Neural crest cell (in vitro differentiated cells): ENCODE data around the gene LYSMD2. TPM values are rescaled to one million over a fixed set of nuclear protein-coding genes. Genes with fewer than 3 reads are reported as not detected.

Source experiments
- DNase-seq: peaks from one replicate; pipeline ENCODE4 v3.0.0; 2021; ENCODE audit warnings: low read depth, mixed read lengths, low spot score
- H3K27ac Mint-ChIP-seq: one replicate; pipeline ENCODE4 v1.8.0; 2021; ENCODE audit warnings: mild to moderate bottlenecking, mixed read lengths; ENCODE audit not compliant: unreplicated experiment
- H3K27me3 Mint-ChIP-seq: 2 replicates; pipeline ENCODE4 v1.8.0; 2021; ENCODE audit warnings: low read depth, mild to moderate bottlenecking, mixed read lengths
- H3K36me3 Mint-ChIP-seq: 2 replicates; pipeline ENCODE4 v1.8.0; 2021; ENCODE audit warnings: low read depth, mild to moderate bottlenecking, mixed read lengths
- H3K4me1 Mint-ChIP-seq: 2 replicates; pipeline ENCODE4 v1.8.0; 2021; ENCODE audit warnings: mixed read lengths
- H3K4me3 Mint-ChIP-seq: one replicate; pipeline ENCODE4 v1.8.0; 2021; ENCODE audit warnings: mild to moderate bottlenecking, mixed read lengths
- H3K9me3 Mint-ChIP-seq: 2 replicates; pipeline ENCODE4 v1.8.0; 2021; ENCODE audit warnings: mixed read lengths
- total RNA-seq: library from RNA; stranded (reverse); gene quantifications from 2 replicates; pipeline ENCODE4 v1.2.1, GENCODE V29; 2021
- TF ChIP-seq, protein P1 (sequence below): fragments of 200-600 bp; sonication (generic); conservative IDR thresholded peaks from 2 replicates; pipeline ENCODE4 v1.5.0; 2021; ENCODE audit warnings: antibody characterized with exemption, mild to moderate bottlenecking

Gene LYSMD2
- total RNA-seq, 1 donor from 2014 or later, result 2.4 TPM

DNA sequence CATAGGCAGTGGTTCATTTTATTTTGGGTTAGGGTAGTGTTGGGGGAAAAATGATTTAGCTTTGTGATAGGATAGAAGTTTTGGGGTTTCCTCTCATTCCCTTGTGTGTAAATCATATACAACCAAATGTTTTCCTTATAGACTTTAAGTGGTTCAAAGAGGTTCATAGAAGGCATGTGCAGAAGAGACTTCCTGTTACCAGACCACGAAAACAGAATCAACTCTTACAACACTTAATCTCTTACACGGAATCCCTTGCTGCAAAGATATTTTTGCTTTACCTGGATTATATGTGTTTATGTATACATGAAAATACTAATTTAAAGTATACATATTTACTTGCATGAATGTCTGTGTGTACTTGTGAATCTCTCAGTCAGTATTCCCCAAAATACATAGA lies 16.8 kb upstream of the LYSMD2 start:
- H3K4me1 Mint-ChIP-seq, result peaks cover 30% of the 10 kb centered on the region
- H3K27me3 Mint-ChIP-seq, result peaks cover 41% of the 10 kb centered on the region
- DNase-seq, result no peak
- peak overlapping the region; percentile 60 for H3K4me3 Mint-ChIP-seq
- TF ChIP-seq, protein P1, sequence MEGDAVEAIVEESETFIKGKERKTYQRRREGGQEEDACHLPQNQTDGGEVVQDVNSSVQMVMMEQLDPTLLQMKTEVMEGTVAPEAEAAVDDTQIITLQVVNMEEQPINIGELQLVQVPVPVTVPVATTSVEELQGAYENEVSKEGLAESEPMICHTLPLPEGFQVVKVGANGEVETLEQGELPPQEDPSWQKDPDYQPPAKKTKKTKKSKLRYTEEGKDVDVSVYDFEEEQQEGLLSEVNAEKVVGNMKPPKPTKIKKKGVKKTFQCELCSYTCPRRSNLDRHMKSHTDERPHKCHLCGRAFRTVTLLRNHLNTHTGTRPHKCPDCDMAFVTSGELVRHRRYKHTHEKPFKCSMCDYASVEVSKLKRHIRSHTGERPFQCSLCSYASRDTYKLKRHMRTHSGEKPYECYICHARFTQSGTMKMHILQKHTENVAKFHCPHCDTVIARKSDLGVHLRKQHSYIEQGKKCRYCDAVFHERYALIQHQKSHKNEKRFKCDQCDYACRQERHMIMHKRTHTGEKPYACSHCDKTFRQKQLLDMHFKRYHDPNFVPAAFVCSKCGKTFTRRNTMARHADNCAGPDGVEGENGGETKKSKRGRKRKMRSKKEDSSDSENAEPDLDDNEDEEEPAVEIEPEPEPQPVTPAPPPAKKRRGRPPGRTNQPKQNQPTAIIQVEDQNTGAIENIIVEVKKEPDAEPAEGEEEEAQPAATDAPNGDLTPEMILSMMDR, result no peak
- H3K27ac Mint-ChIP-seq, result no peak overlapping the region
- H3K9me3 Mint-ChIP-seq, result no peaks in the 10 kb centered on the region
- peaks cover 4% of the 10 kb centered on the region for H3K36me3 Mint-ChIP-seq

DNA sequence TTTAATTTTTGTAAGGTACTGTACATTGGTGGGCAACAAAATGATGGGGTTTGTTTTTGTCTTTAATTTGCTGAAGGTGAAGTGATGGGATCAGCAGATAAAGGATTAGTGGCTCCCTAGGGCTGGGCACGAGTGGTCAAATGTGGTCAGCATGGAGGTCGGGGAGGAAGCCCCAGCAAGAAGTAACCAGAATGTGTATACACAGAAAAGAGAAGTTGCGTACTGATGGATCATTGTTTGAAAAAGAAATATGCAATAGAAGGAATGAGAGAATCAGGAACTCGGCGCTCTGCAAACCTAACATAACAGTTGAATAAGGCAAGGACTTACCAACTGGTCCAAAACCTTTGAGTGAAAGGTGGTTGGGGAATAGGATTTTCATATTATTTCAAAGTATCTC lies 15.4 kb upstream of the LYSMD2 start:
- H3K4me1 Mint-ChIP-seq, result peaks cover 25% of the 10 kb centered on the region
- H3K27me3 Mint-ChIP-seq, result peaks cover 54% of the 10 kb centered on the region
- no peaks in the 10 kb centered on the region for H3K9me3 Mint-ChIP-seq
- TF ChIP-seq, protein P1, result no peak
- no peak for DNase-seq
- H3K27ac Mint-ChIP-seq, result no peak overlapping the region
- no peaks in the 10 kb centered on the region for H3K36me3 Mint-ChIP-seq
- peak overlapping the region; percentile 95 for H3K4me3 Mint-ChIP-seq

DNA sequence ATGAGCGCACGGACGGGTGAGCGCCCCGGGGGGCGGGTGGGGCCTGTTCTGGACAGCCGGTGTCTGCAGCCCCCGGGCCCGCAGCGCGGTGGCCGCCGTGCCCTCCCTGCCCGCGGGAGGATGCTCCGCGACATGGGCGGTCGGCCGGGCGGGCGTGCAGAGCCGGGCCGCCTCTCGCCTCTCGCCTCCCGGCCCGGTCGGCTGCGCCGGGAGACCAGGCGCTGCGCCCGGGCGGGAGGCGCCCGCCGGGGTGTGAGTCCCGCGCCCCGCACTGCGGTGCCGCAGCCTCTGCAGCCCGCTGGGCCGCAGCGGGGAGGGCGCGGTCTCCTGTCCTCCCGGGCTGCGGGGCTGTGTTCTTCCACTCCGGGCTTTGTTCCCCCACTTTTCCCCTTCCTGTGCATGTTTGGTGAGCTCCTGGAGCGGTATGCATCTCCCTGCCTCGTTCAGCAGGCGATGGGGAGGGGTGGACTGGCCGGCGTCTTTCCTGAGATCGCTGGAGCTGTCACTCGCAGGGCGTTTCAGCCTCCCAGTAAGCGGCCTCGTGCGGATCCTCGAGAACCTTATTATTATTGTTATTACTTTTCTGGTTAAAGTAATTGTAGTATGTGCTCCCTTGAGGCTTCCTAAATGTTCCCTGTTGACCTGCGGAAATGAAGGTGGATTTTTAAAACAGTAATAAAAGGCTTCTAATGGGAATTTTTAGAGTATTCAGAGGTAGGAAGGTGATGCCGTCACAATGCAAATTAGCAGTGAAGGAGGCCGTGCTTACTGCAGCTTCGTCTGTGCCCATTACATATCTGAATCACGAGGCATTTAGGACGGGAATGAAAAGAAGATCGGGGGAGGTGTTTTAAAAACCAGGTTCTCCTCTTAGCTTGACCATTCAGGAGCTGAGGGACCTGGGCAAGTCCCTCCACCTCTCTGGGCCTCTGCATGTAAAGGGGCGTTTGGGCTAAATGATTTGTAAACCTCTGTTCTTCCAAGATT lies 14.5 kb upstream of the LYSMD2 start:
- no peak overlapping the region for H3K27ac Mint-ChIP-seq
- peaks cover 60% of the 10 kb centered on the region for H3K27me3 Mint-ChIP-seq
- H3K9me3 Mint-ChIP-seq, result no peaks in the 10 kb centered on the region
- TF ChIP-seq, protein P1, result no peak
- peak; percentile 36 for DNase-seq
- H3K4me3 Mint-ChIP-seq, result peak overlapping the region; percentile 95
- H3K36me3 Mint-ChIP-seq, result no peaks in the 10 kb centered on the region
- peaks cover 25% of the 10 kb centered on the region for H3K4me1 Mint-ChIP-seq

DNA sequence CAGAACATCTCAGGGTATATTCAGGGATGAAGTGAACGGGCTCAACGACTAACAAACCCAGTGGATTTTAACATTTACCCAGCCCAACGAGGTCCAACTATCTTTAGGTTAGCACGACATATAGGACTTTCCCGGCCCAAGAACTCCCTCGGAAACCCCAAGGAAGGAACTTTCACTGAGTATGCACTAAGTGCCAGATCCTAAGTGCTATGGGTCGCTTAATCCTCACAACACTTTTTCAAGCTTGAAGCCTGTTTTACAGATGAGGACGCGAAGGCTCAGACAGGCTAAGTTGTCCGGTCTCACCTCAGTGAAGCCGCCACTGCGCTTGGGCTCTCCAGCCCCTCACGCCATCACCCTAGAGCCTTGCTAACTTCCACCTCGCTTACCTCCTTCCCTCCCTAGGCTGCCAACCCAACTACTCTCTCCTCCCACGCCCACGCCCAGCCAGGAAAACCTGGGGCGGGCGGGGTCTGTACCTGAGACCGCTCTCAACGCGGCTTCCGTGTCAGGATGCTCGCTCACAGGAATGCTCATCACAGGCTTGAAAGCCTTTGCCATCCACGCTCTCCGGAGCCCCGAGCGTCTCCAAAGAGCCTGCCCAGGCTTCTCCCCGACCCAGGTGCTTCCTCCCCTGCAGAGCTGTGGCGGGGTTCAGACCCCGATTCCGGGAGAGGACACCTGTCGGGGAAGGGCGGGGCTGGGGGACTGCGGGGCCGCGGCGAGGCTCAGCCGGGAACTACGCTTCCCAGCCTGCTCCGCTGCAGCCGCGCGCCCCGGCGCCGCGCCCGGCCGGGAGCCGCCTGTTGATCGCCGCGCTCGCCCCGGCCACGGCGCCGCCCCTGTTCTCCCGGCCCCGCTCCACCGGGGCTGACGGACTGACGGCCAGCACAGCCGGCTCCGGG lies 13.6 kb upstream of the LYSMD2 start, which contains the start of gene TMOD2:
TSS of gene TMOD2 (plus strand) at position 806 of the 905 bp plus-strand sequence. CDS start 14,845 bp downstream, outside the sequence.
- H3K36me3 Mint-ChIP-seq, result no peaks in the 10 kb centered on the region
- H3K27ac Mint-ChIP-seq, result no peak within 1 kb of the TSS
- peaks cover 25% of the 10 kb centered on the region for H3K4me1 Mint-ChIP-seq
- TF ChIP-seq, protein P1, result no peak
- peaks cover 67% of the 10 kb centered on the region for H3K27me3 Mint-ChIP-seq
- peak within 1 kb of the TSS; percentile 95 for H3K4me3 Mint-ChIP-seq
- peak; percentile 35 for DNase-seq
- H3K9me3 Mint-ChIP-seq, result no peaks in the 10 kb centered on the region

DNA sequence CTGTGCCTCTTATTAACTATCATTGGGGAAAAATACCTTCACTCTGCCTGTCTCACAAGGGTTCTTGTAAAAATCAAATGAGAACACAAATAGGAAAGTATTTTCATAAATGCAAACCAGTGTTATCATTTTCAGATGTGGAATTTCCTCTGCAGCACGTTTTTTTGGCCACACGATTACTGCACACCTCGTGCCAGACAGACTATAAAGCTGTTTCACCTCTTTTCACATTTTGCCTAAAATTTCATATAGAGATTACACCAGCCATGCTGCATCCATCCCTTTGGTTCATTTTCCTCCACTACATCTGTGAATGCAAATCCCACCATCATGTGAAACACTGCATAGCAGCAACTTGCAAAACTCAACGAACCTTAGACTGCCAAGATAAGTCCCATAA lies 12.7 kb upstream of the LYSMD2 start:
- H3K4me3 Mint-ChIP-seq, result peak overlapping the region; percentile 89
- H3K27me3 Mint-ChIP-seq, result peaks cover 76% of the 10 kb centered on the region
- H3K4me1 Mint-ChIP-seq, result peaks cover 25% of the 10 kb centered on the region
- H3K9me3 Mint-ChIP-seq, result no peaks in the 10 kb centered on the region
- TF ChIP-seq, protein P1, result no peak
- no peak for DNase-seq
- no peak overlapping the region for H3K27ac Mint-ChIP-seq
- H3K36me3 Mint-ChIP-seq, result no peaks in the 10 kb centered on the region
